Activated CD8-positive, alpha-beta memory T cell treated with anti-CD3 and anti-CD28 coated beads for 1 hour (primary cell): ENCODE data around the gene ELANE.

Experiments
- DNase-seq, 2 donors: peaks; one replicate each; pipeline ENCODE4 v3.0.0-alpha.2; 2020; ENCODE audit warnings: low read depth in 1 of 2; ENCODE audit errors: extremely low read depth in 1 of 2

ELANE gene

DNA sequence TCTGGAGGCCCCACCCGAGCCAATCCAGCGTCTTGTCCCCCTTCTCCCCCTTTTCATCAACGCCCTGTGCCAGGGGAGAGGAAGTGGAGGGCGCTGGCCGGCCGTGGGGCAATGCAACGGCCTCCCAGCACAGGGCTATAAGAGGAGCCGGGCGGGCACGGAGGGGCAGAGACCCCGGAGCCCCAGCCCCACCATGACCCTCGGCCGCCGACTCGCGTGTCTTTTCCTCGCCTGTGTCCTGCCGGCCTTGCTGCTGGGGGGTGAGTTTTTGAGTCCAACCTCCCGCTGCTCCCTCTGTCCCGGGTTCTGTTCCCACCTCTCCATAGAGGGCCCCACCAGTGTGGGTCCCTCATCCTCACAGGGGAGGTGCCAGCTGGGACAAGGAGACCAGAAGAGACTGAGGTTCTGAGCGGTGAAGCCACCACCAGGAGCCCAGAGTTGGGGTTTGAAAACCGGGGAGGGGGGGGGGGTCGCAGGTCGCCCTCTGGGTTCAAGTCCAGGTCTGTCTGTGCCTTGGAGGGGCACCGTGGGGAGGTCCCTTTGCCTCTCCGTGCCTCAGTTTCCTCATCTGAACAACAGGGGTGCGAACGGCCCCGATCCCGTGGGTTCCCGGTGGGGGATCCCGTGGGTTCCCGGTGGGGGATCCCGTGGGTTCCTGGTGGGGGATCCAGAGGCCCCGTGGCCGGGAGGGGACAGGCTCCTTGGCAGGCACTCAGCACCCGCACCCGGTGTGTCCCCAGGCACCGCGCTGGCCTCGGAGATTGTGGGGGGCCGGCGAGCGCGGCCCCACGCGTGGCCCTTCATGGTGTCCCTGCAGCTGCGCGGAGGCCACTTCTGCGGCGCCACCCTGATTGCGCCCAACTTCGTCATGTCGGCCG, at the start of gene ELANE:
ELANE (plus strand) TSS at position 168 of the 878 bp plus-strand sequence; CDS start at position 194, 26 bp downstream.
- DNase-seq: no peak

DNA sequence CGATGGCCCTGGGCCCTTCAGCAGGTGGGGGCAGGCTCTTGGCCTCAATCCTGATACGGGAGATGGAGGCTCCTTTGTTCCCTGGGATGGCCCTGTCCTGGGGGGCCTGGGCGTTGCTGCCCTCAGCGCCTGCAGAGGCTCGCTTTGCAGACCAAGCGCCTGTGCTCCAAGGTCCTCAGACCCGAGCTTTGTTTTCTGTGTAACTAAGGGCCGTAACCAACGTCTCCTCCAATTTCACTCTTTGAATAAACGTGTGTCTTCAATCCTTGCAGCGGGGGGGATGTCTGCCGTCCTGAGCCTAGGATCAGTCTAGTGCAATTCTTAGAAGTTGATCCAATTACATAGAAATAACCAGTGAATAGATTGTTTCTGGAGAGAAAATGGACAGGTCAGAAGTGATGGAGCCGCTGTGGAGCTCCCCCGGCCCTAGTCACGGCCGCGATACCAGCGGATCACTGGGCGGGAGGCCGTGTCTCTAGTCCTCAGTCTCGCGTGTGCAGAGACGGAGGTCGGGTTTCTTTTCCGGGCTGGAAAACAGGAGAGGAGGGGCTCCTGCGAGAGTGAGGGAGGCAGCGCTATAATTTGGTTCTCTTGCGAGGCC, 49.5 kb upstream of the ELANE start:
- DNase-seq: no peak

DNA sequence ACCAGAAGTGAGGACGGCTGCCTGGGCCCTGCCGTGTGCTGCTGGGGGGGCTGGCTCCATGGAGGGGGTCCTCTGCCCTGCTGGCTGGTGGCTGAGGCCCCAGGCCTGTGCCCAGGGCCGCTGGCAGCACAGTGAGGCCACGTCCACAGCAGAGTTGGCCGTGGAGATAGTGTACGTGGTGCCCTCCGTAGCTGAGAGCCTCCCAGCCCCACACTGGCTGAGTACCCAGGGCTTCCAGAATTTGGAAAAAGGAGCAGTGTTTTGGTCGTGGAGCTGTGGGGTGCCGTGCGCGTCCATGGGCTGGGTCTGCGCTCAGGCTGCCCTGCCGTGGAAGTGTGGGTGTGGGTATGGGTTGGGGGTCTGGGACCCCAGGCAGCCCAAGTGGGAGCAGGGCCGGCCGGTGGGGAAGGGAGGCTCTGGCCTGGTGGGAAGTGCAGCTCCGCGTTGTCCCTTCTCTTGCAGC, 49.0 kb upstream of the ELANE start:
- no peak for DNase-seq

DNA sequence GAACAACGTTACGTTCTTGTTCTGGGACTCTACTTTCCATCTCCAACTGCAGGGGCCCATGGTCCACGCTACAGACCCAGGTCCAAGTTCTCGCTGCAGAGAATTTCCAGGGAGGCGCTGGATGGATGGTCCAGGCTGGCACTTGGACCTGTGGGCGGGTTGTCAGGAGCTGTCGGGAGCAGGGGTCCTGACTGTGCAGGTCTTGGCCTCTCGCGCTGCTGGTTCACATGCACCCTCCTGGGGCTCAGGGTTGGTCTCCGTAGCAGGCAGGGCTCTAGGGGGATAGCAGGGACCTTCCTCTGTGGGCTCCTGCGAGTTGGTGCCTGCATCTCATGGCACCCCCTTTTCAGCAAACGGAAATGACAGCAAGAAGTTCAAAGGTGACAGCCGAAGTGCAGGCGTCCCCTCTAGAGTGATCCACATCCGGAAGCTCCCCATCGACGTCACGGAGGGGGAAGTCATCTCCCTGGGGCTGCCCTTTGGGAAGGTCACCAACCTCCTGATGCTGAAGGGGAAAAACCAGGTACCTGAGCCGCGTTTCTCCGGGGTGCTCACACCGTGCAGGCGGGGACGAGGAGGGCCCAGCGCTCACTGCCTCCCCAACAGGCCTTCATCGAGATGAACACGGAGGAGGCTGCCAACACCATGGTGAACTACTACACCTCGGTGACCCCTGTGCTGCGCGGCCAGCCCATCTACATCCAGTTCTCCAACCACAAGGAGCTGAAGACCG, 48.3 kb upstream of the ELANE start:
- DNase-seq: no peak

DNA sequence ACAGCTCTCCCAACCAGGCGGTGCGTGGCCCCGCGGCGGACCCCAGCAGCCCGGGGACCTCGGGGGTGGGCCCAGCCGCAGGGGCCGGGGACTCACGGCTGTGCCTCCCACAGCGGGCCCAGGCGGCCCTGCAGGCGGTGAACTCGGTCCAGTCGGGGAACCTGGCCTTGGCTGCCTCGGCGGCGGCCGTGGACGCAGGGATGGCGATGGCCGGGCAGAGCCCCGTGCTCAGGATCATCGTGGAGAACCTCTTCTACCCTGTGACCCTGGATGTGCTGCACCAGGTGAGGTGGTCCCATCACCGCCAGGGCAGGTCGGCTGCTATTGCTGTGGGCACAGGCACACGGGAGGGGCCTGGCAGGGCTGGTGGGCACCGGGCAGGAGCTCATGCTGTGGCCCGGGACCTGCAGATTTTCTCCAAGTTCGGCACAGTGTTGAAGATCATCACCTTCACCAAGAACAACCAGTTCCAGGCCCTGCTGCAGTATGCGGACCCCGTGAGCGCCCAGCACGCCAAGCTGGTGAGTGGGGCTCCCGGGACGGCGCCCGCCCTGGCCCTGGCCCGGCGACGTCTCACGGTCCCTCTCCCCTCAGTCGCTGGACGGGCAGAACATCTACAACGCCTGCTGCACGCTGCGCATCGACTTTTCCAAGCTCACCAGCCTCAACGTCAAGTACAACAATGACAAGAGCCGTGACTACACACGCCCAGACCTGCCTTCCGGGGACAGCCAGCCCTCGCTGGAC, 47.5 kb upstream of the ELANE start:
- DNase-seq: no peak

DNA sequence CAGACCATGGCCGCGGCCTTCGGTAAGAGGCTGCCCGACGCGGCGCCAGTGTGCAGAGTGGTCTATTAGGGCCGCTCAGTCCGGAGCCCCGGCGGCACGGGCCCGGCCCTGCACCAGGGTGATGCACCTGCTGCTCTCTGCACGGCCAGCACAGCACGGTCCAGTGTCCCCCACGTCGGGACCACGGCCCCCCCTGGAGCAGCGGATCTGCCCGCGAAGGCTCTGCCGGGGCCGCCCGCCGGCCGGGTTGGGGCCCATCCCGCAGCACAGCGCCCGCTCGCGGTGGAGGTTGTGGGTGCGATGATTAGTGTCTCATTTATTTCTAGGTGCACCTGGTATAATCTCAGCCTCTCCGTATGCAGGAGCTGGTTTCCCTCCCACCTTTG, 46.9 kb upstream of the ELANE start:
- no peak for DNase-seq

DNA sequence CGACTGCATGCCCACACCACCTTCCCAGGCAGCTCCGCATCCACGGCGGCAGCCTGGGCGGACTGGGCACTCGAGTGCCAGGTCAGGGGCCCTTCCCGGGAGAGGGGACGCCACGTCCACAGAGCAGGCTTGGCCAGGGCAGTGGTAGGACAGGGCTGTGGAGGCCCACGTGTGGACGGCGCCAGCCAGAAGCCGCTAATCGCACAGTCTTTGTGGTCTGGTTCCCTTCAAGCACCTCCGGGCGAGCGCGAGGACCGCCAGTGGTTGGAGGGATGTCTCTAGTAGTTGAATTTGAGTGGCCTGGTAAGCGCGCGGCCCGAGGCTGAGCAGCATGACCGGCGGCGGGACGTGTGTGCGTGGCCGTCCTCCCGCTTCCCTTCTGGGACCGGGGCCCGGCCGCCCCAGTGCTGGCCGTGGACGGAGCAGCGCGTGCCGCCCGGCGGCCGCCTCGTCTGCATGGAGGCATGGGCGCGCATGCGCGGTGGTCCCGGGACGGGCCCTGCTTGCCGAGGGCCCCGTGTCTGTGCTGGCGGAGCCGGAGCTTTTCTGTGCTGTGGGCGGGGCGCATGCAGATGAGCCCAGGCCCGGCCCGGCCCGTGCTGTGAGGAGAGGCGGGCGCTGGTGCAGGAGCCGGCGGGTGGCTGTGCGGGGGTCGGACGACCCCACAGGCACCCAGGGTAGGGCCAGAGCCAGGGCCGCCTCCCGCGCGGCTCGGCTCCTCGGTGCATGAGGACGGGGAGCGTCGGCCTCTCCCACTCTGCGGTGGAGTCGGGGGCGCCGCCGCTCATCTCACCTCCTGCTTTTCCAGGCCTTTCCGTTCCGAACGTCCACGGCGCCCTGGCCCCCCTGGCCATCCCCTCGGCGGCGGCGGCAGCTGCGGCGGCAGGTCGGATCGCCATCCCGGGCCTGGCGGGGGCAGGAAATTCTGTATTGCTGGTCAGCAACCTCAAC, 46.2 kb upstream of the ELANE start:
- DNase-seq: no peak

DNA sequence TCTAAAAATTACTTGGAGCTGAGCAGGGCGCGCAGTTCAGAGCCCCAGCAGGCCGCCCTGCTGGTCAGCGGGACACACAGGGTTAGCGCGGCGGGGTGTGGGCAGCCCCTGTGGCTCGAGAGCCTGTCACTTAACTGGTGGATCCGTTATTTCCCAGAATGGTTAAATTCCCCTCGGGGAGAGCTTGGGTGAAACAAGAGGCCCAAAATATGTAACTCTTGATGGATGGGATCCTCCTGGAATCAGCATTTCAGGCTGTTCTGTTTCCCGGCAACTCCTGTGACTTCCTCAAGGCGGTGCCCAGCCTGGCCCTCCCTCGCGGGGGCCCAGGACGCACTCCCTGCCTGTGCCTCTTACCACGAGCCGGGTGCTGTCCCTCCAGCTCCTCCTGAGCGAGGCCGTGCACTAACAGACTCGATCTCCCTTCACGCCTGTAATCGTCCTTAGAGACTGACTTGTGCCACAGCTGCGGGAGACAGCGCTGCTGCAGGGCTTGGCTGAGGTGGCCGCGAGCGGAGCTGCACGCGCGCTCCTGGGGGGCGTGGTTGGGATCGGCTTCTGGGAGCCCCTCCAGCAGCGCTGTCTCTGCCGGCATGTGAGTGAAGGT, 45.2 kb upstream of the ELANE start:
- no peak for DNase-seq

DNA sequence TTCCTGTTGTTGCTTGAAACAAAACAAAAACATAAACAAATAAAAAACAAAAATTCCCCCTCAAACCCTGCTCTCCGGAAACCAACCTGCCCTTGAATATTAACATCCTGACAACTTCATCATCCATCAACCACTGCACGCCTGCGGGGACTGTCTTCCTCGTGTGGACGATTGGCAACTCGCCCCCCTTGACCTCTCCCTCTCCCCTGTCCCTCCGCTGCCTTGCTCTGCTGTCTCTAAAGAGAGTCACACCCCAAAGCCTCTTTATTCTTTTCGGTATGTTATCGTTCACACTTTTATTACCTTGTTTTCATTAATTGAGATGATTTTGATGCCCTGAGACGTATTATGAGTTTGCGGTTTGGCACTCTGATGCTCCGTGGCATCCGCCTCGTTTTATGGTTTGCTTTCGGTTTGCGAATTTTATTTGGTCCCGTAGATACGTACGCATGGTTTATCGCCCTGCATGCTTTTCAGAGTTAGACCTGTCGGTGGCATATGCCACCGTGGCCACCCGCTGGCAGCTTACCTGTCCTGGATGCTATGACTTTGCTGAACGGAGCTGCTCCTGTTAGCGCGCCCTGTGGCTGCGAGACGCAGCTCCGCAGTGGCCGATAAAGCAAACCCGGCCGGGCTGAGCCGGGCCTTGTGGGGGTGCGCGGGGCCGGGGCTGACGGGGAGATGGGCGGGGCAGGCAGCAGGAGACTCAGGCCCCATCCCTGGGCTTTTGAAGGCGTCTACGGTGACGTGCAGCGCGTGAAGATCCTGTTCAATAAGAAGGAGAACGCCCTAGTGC, 44.3 kb upstream of the ELANE start:
- DNase-seq: no peak

DNA sequence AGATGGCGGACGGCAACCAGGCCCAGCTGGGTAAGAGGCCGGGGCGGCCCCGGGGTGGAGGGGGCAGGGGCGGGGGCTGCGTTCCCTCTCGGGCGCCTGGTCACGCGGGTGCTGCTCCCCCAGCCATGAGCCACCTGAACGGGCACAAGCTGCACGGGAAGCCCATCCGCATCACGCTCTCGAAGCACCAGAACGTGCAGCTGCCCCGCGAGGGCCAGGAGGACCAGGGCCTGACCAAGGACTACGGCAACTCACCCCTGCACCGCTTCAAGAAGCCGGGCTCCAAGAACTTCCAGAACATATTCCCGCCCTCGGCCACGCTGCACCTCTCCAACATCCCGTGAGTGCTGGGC, 43.7 kb upstream of the ELANE start:
- no peak for DNase-seq

DNA sequence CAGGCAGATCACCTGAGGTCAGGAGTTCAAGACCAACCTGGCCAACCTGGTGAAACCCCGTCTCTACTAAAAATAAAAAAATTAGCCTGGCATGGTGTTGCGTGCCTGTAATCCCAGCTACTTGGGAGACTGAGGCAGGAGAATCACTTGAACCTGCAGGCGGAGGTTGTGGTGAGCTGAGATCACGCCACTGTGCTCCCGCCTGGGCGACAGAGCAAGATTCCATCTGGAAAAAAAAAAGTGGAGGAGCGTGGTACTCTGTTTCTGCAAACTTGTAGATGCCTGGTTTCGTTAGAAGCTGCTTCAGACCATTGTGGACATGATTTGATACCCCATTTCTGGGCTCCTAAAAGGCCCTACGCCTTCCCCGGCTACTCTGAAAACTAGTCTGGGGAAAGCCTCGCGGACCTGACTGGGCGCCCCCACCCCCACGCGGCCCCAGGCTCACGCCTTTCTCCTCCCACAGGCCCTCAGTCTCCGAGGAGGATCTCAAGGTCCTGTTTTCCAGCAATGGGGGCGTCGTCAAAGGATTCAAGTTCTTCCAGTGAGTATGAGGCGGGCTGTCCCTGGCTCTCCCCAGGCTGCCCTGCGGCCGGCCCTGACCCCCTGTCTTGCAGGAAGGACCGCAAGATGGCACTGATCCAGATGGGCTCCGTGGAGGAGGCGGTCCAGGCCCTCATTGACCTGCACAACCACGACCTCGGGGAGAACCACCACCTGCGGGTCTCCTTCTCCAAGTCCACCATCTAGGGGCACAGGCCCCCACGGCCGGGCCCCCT, 41.8 kb upstream of the ELANE start:
- DNase-seq: no peak

DNA sequence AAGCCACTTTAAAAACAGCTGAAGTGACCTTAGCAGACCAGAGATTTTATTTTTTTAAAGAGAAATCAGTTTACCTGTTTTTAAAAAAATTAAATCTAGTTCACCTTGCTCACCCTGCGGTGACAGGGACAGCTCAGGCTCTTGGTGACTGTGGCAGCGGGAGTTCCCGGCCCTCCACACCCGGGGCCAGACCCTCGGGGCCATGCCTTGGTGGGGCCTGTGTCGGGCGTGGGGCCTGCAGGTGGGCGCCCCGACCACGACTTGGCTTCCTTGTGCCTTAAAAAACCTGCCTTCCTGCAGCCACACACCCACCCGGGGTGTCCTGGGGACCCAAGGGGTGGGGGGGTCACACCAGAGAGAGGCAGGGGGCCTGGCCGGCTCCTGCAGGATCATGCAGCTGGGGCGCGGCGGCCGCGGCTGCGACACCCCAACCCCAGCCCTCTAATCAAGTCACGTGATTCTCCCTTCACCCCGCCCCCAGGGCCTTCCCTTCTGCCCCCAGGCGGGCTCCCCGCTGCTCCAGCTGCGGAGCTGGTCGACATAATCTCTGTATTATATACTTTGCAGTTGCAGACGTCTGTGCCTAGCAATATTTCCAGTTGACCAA, 41.1 kb upstream of the ELANE start:
- DNase-seq: no peak

DNA sequence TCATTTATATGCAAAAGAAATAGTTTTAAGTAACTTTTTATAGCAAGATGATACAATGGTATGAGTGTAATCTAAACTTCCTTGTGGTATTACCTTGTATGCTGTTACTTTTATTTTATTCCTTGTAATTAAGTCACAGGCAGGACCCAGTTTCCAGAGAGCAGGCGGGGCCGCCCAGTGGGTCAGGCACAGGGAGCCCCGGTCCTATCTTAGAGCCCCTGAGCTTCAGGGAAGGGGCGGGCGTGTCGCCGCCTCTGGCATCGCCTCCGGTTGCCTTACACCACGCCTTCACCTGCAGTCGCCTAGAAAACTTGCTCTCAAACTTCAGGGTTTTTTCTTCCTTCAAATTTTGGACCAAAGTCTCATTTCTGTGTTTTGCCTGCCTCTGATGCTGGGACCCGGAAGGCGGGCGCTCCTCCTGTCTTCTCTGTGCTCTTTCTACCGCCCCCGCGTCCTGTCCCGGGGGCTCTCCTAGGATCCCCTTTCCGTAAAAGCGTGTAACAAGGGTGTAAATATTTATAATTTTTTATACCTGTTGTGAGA, 40.5 kb upstream of the ELANE start:
- DNase-seq: no peak

DNA sequence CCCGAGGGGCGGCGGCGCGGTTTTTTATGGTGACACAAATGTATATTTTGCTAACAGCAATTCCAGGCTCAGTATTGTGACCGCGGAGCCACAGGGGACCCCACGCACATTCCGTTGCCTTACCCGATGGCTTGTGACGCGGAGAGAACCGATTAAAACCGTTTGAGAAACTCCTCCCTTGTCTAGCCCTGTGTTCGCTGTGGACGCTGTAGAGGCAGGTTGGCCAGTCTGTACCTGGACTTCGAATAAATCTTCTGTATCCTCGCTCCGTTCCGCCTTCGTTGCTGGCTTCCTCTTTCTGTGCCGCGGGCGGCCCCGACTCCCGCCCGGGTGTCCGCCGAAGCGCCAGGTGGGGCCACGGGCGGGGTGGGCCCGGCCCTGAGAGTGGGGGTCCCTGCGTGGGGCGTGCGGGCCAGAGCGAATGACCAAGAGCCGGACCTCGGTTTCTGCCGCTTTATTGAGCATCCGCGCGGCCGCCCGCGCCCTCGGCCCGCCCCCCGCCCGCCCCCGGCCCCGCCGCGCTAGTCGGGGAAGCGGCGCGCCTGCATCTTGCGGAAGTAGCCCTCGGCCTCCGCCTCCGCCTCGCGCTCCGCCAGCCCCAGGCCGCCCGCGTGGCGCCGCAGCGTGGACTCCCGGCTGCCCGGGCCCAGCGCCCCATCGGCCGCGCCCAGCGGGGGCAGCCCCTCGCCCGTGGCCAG, 39.9 kb upstream of the ELANE start:
- DNase-seq: no peak

DNA sequence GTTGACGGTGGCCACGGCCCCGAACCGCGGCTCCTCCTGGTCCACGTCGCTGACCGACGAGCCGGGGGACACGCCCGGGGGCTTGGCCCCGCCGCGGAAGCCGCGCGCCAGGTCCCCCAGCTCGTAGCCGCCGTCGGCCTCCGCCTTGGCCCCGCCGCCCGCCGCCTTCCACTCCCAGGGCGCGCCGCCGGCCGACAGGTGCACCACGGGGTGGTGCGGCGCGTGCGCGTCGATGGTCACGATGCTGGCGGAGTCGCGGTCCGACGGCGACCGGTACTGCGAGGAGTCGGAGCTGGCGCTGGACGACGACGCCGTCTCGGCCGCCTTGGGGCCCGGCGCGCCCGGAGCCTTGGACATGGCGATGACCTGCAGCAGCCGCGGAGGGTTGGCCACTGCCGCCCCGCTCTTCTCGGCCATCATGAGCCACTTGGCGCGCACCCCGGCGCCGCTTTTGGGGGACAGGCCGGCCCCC, 39.3 kb upstream of the ELANE start:
- DNase-seq: no peak
